Fibroblast of peridontal ligament (primary cell): ENCODE results near the gene RNF14.
"Not testable (repeated sequence)": the region's sequence is repeated elsewhere in the genome, so short reads cannot be mapped to it uniquely, and the experiment has no call there.

ENCODE experiments used
- DNase-seq: peaks from one replicate; pipeline ENCODE4 v3.0.0-alpha.2; 2010; ENCODE audit errors: extremely low read depth

Gene RNF14

GRCh38 chr5:141968914-141969608, at the start of gene RNF14:
Gene RNF14, plus strand, starts transcription at chr5:141969105. Its CDS starts 4,484 bp downstream, at chr5:141973589.
- DNase-seq = peak; percentile 85

GRCh38 chr5:141919218-141920119, 49.4 kb upstream of the RNF14 start:
- no peak for DNase-seq

GRCh38 chr5:141920771-141921170, 48.1 kb upstream of the RNF14 start:
- no peak for DNase-seq

- not testable (repeated sequence) for DNase-seq
These were observed 46.0 kb upstream of the RNF14 start for GRCh38 chr5:141922827-141923447.

GRCh38 chr5:141923448-141924313, 45.2 kb upstream of the RNF14 start, which contains the start of gene DELE1:
Gene DELE1, plus strand, starts transcription at chr5:141923871. Its CDS starts 71 bp downstream, at chr5:141923942.
- peak; percentile 92 for DNase-seq

GRCh38 chr5:141926434-141926833, 42.5 kb upstream of the RNF14 start:
- DNase-seq = no peak

GRCh38 chr5:141928051-141928450, 40.9 kb upstream of the RNF14 start:
- no peak for DNase-seq

GRCh38 chr5:141929398-141930058, 39.4 kb upstream of the RNF14 start:
- no peak for DNase-seq

GRCh38 chr5:141931694-141932093, 37.2 kb upstream of the RNF14 start:
- no peak for DNase-seq

GRCh38 chr5:141933151-141933550, 35.8 kb upstream of the RNF14 start:
- DNase-seq = no peak

GRCh38 chr5:141934099-141934844, 34.6 kb upstream of the RNF14 start:
- no peak for DNase-seq

- no peak for DNase-seq
These were observed 33.4 kb upstream of the RNF14 start for GRCh38 chr5:141935538-141935937.

GRCh38 chr5:141940695-141941271, 28.1 kb upstream of the RNF14 start:
- DNase-seq = peak; percentile 79

- DNase-seq = no peak
These were observed 27.6 kb upstream of the RNF14 start for GRCh38 chr5:141941307-141941706.

GRCh38 chr5:141941779-141942178, 27.1 kb upstream of the RNF14 start:
- DNase-seq = peak; percentile 10

GRCh38 chr5:141942185-141942857, 26.6 kb upstream of the RNF14 start:
- no peak for DNase-seq

- no peak for DNase-seq
These were observed 24.8 kb upstream of the RNF14 start for GRCh38 chr5:141944076-141944475.

- DNase-seq = no peak
These were observed 23.3 kb upstream of the RNF14 start for GRCh38 chr5:141945511-141946051.

GRCh38 chr5:141947316-141947715, 21.6 kb upstream of the RNF14 start:
- DNase-seq = no peak
